SIG-M5 treated with dmso at 0.1 percent for 504 hours (cell line): ENCODE results near the gene RYR3.

Experiments used
- DNase-seq: peaks from one replicate; lab custom pipeline; 2025; ENCODE audit not compliant: unreplicated experiment; lab: John Stamatoyannopoulos, UW

The RYR3 gene

DNA sequence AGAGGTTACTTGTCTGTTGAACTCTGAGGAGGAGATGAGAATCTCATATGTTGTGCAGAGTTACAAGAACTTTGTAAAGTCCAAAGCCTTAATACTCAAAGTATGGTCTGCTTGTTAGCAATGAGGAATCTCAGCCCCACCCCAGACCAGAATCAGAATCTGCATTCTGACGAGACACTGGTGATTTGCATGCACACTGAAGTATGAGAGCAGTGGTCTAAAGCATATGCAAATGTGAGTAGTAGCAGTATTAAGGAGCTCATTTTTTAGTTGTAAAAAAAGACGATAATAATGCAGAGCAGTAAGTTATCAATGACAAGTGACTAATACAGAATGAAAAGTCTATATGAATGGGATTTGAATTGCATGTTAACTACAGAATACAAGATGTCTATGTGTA is 327.7 kb downstream of the RYR3 start:
- no peak for DNase-seq

DNA sequence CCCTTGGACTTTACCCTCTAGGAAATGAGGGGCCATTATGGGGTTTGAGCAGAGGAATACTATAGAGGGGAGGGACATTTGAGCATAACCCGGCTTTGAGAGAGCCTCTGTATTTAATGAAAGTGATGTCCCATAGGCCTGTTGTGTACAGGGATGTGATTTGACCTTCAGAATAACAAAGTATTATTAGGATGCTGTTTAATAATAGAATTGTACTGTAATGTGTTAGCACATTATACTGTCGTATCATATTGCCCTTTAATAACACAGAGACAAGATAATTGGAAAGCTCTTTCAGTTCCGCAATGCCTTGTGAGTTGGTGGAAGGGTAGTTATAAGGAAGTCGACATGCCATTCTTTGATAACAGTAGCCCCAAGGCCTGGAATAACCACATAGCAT is 328.3 kb downstream of the RYR3 start:
- DNase-seq: no peak

DNA sequence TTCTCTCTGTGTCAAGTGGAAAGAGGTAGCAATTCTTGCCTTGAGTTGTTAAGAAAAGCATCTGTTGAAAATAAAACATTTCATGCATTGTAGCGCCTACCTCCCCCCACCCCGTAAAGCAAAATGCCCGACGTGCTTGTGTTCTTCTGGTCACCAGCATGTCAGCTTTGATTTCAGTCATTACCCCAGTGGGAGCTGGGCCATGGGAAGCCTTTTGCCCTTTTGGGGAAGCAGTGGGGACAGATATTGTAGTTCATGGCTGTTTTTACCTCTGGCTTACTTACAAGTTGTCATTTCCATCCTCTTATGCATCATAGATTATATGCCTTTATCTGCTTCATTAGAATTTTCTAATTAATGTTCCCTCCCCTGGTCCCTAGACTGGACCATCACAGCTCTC is 328.7 kb downstream of the RYR3 start:
- DNase-seq: no peak

DNA sequence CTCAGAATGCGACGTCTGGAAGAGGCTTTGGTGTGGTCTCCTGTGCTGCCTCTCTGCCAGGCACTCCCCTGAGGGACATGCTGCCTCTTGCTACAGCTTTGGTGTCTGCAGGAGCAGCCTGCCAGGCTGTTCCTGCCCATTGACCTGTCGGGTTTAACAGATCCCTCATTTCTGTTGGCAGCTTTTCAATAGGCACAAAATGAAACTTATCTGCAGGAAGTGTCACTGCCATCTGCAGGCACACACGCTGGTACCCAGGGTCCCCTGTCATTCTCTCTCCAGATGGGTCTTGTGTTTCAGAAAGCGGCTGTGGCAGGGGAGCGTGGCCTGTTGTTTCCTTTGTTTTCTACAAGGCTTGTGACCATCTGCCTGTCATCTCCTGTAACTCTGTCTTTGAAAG is 329.2 kb downstream of the RYR3 start:
- DNase-seq: no peak

DNA sequence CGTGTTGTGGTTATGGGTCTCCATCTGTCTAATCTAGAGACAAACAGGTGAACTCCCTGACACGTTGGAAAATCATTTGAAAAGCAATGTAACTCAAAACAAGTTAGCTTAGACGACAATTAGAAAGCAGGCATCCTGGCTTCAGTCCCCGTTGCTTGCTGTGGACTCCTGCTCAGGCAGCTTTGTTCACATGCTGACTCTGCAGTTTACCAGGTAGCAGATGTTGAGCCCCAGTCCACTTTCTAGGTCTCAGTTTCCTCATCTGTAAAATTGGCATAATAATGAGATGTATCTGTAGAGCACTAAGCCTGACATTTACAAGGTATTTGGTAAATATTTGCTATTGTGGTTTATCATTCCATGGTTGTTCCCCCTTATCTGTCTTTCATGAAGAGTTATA is 330.3 kb downstream of the RYR3 start:
- DNase-seq: no peak

DNA sequence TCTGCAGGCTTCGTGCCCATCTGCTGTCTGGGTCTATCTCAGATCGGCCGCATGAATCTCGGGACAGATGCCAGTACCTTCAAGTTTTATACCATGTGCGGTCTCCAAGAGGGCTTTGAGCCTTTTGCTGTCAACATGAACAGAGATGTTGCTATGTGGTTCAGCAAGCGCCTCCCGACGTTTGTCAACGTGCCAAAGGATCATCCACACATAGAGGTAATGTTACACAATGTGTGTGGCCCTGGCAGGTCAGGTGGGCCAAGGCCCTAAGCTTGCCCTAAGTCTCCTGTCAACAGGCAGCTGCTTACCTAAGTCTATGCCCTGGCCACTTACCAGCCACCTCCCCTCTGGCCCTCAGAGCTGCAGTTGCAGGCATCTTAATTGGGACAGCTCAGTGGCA is 333.5 kb downstream of the RYR3 start:
- DNase-seq: no peak

DNA sequence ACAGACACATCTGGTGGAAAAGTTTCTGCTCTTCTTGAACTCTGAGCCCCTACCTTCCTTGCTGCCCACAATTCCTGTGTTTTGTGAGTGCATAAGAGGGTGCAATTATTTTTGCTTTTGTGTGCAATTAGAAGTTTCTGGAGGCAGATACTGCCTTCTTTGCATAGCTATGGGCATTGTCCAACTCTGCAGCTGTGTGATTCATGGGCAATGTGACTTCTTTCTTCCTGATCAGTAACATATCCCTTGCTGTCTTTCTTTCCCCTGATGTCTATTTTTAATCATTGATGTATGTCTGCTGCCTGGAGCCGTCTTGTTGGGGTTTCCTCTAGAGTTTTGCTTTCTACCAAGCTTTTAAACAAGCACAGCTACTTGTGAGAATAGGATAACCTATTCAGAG is 336.0 kb downstream of the RYR3 start:
- DNase-seq: no peak

DNA sequence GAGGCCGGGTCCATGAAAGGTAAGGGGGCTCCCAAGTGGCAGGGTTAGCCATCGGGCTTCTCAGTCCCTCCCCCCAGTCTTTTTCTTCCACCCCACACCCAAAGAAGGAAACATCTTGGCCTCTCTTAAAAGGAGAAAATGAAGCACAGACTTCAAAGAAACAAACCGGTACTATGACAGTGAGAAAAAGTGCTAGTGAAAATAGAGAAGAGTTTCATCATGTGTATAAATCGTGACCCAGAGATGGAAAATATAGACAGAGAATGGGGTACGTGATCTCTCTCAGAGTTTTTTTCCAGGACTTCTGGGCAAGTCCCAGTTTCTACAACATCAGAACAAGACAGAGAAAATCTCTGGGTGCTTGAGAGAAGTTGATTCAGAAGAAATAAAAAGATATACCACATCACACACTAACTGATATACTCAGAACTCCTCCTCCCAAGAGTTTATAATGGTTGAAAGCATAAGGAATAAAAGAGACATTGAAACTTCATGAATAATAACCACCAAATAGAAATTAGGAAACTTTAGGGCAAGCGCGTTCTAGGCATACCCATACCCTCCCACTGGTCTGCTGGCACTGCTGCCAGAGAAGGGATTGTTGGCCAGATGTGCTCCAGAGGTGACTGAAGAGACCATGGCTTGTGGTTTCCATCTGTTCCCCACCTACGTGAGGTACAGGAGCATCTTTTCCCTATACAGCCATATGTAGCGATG is 338.6 kb downstream of the RYR3 start:
- no peak for DNase-seq

DNA sequence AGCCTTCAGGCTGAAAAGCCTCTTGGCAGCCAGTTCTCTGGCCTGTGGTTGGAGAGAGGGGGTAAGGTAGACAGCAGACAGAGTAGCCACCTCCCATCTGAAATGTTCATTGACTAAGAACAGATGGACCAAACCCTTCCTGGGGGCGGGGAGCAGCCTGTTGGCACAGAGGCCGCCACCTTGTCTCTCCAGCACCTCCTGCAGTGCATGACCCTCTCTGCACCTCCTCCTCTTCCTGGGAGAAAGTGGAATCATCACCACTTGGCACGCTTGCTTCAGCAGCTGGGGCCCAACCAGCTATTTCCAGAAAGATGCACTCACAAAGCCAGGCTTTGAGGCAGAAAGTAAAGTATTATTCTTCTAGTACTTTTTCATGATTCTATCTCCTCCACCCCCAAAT is 344.1 kb downstream of the RYR3 start:
- DNase-seq: no peak

DNA sequence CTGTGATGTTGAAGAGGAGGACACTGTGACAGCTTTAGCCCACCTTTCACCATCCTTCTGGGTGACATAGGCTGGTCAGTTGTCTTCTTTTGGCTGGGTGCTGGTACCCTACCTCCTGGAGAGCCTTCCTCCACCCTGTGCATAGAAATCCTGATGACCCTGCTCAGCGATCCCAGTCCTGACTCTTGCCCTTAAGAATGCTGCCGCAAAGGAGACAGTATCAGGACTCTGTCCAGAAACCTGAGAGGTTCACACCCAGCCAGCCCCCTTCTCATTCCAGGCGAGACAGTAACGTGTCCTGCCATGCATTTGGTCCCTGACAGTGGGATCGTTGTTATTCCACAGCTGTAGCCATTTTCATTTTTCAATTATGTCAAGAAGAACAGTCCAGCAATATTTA is 344.7 kb downstream of the RYR3 start:
- no peak for DNase-seq

DNA sequence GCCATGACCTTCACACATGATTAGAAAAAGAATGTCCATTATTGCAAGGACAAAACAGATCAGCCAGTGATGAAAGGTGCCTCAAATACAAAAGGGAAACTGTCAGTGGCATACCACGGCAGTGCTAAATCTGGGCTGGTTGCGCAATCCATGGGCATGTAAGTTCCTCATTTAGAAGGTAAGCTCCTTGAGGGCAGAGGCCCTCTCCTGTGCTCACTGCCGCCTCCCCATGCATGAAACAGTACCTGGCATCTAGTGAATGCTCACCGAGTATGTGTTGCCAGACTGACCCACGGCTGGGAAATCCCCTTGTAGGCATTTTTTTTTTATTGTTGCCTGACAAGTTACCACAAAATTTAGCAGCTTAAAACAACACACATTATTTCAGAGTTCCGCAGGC is 345.4 kb downstream of the RYR3 start:
- no peak for DNase-seq

DNA sequence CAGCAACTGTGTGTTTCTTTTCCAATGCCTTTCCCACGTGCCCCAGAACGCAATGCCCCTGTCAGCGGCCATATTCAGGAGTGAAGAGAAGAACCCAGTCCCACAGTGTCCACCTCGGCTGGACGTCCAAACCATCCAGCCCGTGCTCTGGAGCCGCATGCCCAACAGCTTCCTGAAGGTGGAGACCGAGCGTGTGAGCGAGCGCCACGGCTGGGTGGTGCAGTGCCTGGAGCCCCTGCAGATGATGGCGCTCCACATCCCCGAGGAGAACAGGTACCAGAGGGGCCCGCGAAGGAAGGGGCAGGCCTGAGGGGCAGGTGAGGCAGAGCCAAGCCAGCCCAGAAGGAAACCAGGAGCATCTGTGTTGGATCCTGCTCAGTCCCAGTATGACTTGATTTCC is 349.4 kb downstream of the RYR3 start:
- DNase-seq: no peak

DNA sequence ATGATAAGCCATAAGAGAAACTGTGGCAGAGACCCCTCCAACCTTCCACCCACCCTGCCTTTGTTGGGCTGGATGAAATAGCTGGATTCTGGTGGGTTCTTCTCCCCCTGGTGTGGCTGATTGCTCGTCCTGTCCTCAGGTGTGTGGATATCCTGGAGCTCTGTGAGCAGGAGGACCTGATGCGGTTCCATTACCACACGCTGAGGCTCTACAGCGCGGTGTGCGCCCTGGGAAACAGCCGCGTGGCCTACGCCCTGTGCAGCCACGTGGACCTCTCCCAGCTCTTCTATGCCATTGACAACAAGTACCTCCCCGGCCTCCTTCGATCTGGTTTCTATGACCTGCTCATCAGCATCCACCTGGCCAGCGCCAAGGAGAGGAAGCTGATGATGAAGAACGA is 351.2 kb downstream of the RYR3 start:
- no peak for DNase-seq

DNA sequence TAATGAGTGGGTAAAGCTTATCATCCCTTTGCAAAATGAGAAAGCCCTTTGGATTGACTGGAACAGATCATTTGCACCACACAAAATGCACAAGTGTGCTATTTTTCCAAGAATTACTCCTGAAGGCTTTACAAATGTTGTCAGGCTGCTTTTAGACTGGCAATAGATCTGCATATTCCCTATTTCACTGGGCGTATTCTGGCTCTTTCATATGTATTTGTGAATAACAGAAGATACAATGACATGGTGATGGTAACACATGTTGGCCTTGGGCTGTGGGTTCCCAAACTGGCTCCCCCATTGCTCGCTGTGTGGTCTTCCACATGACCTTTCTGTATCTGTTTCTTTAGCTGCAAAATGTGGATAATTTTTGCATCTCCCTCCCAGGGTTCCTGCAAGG is 354.2 kb downstream of the RYR3 start:
- no peak for DNase-seq

DNA sequence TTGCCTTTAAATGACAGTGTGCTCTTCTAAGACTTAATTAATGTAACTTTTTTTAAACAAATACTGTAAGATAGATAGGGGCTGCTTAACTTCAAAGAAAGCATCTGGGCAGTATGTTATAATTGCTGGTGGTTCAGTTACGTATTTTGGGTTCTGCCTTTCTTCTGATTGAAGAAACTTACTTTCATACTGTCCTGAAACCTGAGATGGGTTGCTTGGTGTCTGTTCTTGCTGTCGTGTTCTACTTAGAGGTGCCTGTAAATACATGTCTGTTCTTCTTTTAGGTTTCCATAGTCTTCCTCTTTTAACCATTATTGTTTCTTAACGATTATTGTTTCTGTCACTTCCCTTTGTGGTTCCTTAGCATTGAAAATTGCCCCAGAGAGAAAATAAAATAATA is 359.8 kb downstream of the RYR3 start:
- no peak for DNase-seq

DNA sequence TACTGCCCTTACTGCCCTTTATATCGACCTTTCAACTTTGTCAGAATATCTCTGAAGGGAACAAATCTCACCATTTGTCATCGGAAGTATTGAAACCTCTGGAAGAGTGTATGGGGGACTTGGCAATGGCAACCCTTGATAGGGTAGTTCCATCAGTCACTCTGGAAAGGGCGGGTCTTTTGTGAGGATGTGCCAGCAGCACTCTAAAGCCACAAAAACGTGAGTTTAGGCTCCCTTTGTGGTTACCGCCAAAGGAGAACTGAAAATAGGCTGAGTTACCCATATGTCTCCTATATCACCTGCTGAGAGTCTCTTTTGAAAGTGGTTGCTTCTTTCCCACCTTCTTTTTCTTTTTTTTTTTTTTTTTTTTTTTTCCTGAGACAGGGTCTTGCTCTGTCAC is 360.7 kb downstream of the RYR3 start:
- DNase-seq: no peak

DNA sequence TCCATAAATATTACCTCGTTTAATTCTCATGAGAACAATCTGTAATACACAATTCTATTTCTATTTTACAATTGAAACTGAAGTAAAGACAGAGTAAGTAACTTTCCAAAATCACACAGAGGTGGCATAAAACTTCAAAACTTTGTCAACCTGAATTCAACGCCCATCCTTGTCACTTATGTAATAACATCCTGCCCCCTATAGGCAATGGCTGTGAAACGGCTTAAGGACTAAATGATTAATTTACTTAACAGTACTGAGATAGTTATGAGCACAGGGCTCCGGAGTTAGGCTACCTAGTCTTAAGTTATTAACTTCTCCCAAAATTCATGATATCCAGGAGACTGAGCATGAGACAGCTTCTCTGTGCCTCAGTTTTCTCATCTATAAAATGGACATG is 364.5 kb downstream of the RYR3 start:
- peak; percentile 14 for DNase-seq

DNA sequence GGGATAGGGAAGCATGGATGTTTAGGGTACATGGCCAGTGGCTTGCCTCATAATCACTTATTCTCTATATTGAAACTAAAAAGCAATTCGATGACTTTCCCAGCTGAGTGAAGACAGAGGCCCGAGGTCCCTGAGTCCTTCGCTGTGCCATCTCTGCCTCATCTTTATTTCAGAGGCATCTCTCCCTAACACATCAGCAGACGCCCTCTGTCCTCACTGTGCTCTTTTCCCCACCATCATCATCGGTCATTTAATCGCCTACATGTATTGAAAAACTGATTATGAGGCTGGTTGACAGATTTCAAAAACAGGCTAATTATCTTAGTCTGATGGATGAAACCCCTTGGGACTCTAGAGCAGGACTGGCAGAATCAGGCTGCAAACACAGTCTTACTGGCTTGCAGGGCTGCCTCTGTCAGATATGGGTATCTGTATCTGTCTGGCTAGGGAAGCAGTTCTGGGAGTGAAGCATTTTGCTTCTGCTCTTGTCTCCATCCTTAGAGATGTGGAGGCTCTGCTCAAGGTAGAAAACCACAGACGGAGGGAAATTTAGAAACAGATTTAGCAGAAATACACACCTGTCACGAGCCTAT is 366.6 kb downstream of the RYR3 start:
- DNase-seq: no peak

DNA sequence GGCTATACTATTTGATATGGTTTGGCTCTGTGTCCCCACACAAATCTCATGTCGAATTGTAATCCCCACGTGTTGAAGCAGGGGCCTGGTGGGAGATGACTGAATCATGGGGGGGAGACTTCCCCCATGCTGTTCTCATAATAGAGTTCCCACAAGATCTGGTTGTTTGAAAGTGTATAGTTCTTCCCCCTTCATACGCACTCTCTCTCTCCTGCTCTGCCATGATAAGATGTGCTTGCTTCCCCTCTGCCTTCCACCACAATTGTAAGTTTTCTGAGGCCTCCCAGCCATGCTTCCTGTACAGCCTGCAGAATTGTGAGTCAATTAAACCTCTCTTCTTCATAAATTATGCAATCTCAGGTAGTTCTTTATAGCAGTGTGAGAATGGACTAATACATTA is 367.4 kb downstream of the RYR3 start:
- no peak for DNase-seq

DNA sequence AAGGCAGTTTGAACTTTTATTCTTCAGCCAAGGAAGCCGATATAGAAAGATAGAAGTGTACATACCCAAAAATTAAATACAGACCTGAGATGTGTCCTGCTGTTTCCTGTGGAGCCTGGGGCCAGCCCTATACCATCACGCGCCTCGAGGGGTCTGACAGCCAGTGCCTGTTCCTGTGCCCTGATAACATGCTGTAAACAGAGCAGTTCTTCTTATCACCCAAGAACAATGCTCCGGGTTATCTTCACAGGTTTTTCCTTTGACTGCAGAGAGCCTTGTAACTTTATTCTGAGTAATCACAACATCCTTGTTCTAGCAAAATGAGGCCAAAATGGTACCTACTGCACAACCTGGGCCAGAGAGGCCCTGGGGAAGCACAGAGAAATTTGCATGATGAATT is 367.8 kb downstream of the RYR3 start:
- no peak for DNase-seq

DNA sequence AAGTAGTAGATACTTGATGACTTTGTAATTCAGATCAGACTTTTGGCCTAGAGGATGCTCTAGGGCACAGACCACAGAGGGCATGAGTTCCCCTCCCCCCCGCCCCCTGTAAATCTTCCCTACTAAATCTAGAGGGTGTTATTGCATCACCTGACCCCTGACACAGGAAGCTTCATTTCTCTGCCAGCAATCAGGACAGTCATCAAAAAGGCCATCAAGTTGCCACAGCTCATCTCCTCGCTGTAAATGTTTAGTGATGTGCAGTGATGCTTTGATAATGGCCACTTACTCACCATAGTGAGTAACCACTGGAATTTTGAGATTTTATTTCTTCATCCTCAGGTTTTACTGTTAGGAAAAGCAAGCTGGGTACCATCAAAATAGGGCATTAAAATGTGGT is 368.3 kb downstream of the RYR3 start:
- DNase-seq: no peak

DNA sequence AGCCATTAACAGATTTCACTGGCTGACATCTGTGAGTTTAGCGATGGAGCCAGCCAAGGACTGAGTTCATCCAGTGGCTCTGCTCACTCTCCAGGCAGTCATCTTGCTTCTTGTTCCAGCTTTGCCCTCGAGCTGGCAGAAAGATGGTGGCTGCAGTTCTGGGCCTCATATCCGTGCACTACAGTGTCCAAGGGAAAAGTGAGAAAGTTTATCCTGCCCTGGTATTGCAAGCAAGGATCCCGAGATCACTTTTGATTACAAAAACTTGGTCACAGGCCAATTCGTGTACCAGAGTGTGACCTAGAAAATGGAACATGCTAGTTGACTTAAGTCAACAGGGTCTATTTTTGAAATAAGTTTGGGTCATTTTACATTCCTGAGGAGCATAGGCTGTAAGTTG is 369.6 kb downstream of the RYR3 start:
- DNase-seq: no peak

DNA sequence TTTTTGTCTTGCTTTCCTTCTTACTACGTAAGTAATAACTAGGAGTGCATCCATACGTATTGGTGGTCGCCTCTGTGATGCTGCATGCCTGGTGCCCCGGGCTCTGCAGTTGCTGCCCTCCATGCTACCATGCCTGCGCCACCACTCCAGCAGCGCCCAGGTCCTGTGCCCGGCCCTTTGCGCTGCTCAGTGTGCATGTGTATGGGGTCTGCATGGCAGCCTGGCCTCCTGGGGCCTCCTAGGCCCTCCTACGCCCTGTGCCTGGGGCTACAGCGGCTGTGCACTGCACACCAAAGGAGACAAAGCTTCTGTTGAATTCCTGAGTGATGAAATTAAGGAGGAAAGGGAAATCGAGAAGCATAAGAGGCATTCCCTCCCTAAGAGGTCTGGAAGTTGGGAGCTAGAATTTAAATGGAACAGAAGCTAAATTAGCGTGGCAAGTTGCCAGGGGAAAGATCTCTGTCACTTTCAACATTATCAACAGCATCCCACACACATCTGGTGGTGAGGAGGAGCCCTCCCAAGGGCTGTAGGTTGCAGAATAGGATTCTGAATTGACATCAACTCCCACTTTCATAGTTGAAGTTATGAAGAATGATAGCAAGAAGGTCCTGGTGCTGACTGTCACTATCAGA is 382.5 kb downstream of the RYR3 start:
- no peak for DNase-seq
